GM19043 (cell line): ENCODE measurements around the gene IQCN.

Source experiments
- ATAC-seq: cut with Tn5 transposase; IDR thresholded peaks from one replicate; pipeline ENCODE4 v1.9.1; 2021; ENCODE audit warnings: low read depth; ENCODE audit not compliant: unreplicated experiment

Gene IQCN

GRCh38 chr19:18307271-18307681 lies 33.0 kb upstream of the IQCN start:
- ATAC-seq = no peak

- ATAC-seq = no peak
Observed at GRCh38 chr19:18306888-18307260, 32.6 kb upstream of the IQCN start.

- ATAC-seq = no peak
Observed at GRCh38 chr19:18306209-18306887, 32.1 kb upstream of the IQCN start.

- ATAC-seq = no peak
Observed at GRCh38 chr19:18304458-18305310, 30.4 kb upstream of the IQCN start.

GRCh38 chr19:18304208-18304457 lies 29.9 kb upstream of the IQCN start:
- no peak for ATAC-seq

- ATAC-seq = no peak
Observed at GRCh38 chr19:18301718-18302111, 27.5 kb upstream of the IQCN start.

GRCh38 chr19:18300930-18301717 lies 26.9 kb upstream of the IQCN start:
- ATAC-seq = no peak

- no peak for ATAC-seq
Observed at GRCh38 chr19:18299654-18300053, 25.4 kb upstream of the IQCN start.

- ATAC-seq = no peak
Observed at GRCh38 chr19:18298601-18299000, 24.3 kb upstream of the IQCN start.

GRCh38 chr19:18297308-18297707 lies 23.1 kb upstream of the IQCN start:
- ATAC-seq = no peak

- no peak for ATAC-seq
Observed at GRCh38 chr19:18295034-18295451, 20.8 kb upstream of the IQCN start.

GRCh38 chr19:18294467-18294864 lies 20.2 kb upstream of the IQCN start:
- no peak for ATAC-seq

GRCh38 chr19:18293642-18294466 lies 19.6 kb upstream of the IQCN start:
- ATAC-seq = no peak

GRCh38 chr19:18292810-18293641 lies 18.8 kb upstream of the IQCN start:
- ATAC-seq = no peak

GRCh38 chr19:18292462-18292809 lies 18.2 kb upstream of the IQCN start:
- ATAC-seq = no peak

- ATAC-seq = no peak
Observed at GRCh38 chr19:18291590-18292461, 17.6 kb upstream of the IQCN start.

- ATAC-seq = no peak
Observed at GRCh38 chr19:18291019-18291524, 16.8 kb upstream of the IQCN start.

GRCh38 chr19:18290302-18291018 lies 16.2 kb upstream of the IQCN start:
- ATAC-seq = no peak
